CD4-positive, alpha-beta T cell treated with Interleukin-4 for 4 hours (primary cell): Measurements from ENCODE around the gene KIAA1671.

Source experiments
- DNase-seq: peaks from one replicate; pipeline ENCODE4 v3.0.0-alpha.2; 2020

KIAA1671 gene

DNA sequence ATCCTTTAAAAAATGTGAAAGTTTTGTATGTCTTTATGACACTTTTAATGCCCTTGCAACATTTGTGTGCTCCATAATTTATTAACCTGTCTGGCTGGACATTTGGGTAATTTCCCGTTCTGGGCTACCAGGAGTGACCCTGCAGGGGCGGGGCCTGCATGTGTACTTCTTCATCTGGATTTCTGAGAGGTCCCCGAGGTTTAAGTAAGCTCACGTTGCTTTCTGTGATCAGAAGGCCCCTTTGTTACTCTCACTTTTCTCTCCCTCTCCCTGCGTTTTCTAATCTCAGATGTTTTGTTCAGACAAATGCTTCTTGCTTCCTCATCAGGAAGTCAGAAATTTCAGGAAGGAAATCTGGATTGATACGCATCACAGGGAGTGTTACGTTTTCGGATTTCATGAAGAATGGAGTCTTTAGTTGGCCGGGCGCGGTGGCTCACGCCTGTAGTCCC lies 168.3 kb downstream of the KIAA1671 start:
- DNase-seq, result no peak

DNA sequence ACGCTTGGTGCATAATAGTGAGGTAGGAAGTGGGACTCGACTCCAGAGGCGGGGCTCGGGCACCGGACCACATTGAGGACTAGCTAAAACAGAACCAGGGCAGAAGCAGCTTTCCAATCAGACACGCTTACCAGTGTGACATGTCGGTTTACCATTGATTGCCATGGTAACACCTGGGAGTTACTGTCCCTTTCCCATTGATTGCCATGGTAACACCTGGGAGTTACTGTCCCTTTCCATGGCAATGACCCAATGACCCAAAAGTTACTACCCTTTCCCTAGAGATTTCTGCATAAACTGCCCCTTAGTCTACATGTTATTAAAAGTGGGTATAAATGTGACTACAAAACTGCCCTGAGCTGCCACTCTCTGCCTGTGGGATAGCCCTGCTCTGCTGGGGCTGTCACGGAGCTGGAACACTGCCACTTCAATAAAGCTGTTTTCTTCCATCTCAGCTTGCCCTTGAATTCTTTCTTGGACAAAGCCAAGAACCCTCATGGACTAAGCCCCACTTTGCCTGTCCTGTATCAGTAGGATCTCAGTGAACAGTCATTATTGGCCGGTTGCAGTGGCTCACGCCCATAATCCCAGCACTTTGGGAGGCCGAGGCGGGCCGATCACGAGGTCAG lies 169.7 kb downstream of the KIAA1671 start:
- no peak for DNase-seq

DNA sequence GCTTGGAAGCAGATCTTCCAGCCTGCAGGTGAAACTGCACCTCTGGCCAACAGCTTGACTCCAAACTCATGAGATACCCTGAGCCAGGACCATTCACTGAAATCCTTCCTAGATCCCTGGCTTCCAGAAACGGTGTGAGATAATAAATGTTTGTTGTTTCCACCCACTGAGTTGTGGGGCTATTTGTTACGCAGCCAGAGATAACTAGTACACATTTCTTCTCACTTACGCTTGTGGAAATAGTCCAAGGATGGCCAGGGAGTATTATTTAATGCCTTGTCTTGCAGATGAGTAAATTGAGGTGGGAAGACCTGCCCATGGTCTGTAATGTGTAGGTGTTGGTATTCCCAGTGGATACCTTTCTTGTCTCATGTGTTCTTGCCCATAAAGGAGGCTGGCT lies 171.2 kb downstream of the KIAA1671 start:
- no peak for DNase-seq

DNA sequence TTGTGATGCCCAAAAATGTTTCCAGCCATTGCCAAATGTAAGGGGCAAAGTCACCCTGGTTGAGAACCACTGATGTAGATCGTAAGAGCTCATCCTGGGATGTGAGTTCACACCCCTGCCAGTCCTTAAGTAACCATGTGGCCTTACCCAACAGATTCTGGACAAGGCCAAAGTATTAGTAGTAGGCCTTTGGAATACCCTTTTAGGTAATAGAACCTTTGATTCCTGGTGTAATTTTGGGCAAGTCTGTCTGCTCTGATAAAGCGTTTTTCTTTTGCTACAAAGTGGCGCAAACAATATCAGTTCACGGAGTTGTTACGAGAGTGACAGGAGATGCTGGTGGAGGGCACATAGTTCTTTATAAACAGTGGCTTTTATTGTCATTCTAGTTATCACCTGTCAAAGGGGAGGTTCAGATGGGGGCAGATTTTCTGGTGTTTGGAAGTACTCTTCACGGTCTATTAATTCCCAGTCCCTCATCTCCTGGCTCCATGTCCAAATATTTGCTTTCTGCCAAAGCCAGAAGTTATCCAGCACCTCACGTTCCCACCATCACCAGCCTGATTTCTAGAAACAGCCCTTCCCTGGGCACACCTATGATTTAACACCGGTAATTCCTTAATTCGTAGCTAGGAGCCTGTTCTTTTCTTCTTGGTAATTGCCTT lies 173.3 kb downstream of the KIAA1671 start:
- DNase-seq, result no peak

DNA sequence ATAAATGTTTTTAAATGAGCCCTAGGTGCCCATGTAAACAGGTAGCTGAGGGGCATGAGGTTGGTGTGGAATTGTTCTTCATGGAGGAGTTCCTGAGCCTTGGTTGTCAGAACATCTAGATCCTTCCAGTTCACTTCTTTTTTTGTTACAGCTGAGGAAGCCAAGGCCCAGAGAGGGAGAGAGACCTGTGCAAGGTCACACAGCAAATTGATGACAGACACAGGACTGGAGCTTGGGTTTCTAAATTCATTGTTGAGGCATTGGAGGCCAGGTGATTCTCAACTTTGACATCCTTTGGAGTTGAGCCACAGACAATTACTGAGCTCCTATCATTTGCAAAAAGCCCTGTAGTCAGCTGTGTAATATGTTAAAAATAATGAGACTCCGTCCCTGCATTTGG lies 174.0 kb downstream of the KIAA1671 start:
- no peak for DNase-seq

DNA sequence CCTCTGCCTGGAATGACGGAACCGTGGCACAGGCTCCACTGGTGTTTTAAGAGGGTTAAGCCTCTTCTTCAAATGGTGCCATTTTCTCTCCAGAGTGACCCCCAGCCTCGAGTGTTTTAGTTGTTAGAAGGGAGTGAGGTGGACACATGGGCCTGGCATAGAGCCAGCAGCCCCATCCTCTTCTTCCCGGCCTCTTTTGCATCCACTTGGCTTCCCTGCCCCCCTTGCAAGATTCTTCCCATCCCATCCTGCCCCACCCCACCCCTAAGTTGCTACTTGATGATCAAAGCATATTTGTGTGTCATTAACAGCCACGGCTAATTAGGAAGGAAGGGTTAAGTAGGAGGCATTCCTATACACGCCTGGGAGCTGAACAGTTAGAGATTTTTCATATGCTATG lies 174.8 kb downstream of the KIAA1671 start:
- DNase-seq, result no peak

DNA sequence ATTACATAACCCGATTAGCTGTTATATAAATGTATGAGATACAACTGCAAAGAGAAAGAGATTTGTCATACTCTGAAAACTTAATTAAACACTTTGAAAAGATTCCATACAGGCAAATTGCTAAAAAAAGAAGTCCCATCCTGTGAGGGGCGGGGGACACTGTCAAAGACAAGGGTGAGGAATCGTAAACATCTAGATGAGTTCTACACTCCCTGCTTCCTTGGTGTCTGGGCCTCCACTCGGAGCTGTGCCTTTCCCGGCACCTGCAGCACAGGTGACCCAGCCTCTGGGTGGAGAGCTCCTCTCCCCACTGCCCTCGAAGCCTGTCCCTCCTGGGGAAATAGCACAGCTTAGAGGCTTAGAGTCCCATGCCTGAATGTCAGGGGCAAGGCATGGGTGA lies 177.9 kb downstream of the KIAA1671 start:
- DNase-seq, result no peak

DNA sequence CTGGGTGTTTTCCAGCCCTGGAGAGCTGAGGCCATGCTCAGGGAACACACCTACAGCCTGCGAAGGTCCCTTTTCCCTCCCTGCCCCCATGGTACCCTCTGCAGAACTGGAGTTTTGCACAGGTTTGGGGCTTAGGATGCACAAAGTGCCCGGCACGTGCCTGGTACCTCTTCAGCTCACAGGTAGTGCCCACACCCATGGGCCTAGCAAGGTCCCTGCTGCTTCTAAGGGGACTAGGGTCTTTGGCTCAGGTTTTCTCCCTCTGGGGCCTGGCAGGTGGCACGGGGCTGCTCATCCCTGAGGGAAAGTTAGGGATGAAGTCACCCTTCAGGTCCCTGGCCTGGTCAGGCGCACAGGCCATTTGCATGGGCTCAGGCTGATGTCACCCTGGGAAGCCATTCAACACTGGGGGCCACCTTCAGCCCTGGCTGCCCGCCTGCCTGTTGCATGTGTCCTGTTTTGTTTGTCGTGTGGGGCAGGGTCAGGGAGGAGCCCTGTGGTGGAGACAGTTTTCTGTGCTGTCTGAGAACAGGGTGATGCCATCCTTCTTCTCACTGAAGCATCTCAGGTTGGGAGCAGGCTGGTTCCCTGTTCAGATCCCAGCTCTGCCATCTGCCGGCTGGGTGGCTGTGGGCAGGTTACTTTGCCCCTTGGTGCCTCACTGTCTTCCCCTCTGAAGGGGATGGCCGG lies 178.8 kb downstream of the KIAA1671 start:
- DNase-seq, result no peak

DNA sequence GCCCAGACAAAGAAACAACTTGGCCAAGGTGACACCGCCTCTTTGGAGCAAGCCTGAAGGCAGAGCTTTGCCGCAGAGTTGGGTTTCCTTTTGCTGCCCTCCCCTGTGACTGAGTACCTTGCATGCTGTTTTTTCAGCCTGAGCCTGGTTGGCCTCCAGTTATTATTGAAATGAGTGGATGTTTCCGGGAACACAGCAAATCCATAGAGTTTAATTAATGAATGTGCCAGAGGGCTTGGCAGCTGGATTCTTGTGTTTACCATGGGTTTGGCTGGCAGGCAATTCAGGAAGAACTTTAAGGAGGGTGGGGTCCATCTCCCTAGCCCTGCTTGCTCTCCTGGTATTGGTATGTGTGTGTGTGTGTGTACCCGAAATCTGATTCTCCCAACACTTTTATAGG lies 181.5 kb downstream of the KIAA1671 start:
- no peak for DNase-seq

DNA sequence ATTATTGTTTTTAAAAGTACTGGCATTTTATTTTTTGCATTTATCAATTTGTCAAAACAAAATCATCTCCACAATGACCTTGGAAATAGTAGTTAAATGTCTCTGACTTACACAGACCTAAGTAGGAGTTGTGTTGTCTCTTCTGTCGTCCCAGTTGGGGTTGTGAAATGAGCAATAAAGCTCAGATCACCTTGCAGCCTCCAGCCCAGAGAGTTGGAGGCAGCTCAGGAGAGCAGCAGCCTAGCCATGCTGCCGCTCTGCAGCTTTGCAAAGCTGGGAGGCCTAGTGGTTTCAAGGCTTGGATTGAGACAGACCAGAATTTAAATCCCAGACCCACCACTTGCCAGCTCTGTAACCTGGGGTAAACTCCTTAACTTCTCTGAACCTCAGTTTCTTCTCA lies 181.9 kb downstream of the KIAA1671 start:
- no peak for DNase-seq

DNA sequence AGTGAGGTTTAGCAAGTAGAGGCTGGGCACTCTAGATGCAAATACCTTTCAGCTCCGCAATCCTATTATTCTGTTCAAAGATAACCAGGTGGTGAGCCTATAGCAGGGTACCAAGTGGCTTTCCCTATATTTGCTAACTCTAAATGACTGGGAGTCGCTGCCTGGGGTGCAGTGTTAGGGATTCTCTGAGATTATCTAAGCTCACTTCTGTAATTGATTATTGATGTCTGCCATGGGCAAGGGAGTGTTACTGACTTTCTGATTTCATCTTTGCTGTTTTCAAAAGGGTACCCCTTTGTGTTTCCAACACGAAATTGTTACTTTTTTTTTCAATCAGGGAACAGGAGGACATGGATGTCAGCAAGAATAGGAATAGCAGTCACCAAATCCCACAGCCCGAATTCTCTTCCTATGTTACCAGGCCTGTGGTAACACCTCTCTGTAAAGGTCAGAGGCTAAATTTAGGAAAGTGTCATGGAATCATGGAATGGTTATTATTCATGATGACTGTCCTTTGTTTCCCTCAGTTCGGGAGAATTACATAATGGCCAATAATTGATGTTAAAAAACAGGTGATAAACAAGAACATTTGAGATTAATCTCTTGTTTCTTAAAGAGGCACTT lies 184.5 kb downstream of the KIAA1671 start:
- no peak for DNase-seq

DNA sequence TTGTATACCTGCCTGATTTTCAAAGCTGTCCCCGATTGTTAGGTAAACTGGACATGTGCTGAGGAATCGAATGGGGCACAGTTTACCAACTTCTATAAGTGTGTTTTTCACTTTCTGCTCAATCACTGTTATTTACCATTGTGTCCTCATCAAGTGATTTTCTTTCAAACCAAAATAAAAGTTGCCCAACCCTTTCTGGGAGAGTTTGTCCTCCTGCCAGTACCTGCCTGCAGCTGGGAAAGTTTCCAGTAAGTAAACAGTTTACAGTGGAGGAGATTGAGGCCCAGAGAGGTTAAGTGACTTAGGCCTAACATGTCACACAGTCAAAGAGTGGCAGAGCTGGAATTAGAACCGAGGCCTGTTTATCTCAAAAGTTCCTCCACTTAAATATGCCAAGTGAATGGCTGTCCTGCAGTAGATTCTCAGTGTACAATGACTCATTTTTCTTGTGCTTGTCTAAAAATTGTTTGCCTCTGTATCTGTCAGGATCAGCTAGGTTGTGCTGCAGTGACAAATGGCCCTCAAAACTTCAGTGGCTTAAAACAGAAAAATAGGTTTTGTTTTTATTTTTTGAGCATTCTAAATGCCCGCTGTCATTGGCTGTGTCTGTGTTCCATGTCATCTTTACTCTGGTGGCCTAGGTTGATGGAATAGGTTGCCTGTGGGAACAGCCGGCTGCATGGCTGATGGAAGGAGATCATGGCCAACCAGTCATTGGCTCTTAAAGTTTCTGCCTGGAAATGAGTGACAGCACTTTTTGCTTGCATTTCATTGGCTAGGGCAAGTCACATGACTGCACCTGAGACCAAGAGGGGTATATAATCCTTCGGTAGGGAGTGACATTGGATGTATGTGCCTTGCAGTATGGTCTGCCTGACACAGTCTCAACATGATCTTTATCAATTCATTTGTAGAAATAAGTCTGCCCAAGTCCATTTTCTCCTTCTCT lies 185.3 kb downstream of the KIAA1671 start:
- no peak for DNase-seq

DNA sequence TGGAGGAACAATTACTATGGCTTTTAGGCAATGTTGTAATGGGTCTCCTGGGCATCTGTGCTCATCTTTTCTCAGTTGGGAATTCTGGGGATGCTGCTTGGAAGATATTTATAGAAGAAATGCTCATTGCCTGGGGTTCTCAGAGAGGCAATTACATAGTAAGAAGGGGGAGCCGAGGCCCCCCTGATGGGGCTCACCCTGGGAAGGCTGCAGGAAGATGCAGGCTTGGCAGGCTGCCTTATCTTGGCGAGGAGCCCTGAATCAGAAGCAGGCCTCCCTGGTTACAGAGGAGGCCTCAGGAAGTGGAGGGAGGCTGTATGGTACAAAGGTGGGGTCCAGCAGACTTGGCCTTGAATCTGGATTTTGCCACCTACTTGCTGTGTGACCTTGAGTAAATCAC lies 186.5 kb downstream of the KIAA1671 start:
- no peak for DNase-seq

DNA sequence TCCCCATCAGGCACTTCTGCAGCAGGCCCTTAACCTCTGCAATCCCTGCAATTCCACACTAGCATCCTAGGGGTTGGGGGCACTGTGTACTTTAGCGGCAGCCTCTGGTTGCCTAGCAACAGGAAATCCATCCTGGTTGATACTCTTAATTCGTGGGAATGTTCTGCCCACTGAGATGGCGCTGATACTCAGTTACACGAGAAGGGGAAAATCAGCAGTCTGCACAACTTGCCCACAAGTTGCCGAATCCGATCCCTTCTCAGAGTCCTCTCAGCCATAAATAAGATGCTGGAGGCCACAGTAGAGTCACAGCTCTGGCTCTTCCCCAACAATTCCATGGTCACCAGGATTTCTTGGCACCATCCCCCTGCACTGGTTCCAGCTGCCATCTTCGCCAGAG lies 189.6 kb downstream of the KIAA1671 start:
- DNase-seq, result no peak

DNA sequence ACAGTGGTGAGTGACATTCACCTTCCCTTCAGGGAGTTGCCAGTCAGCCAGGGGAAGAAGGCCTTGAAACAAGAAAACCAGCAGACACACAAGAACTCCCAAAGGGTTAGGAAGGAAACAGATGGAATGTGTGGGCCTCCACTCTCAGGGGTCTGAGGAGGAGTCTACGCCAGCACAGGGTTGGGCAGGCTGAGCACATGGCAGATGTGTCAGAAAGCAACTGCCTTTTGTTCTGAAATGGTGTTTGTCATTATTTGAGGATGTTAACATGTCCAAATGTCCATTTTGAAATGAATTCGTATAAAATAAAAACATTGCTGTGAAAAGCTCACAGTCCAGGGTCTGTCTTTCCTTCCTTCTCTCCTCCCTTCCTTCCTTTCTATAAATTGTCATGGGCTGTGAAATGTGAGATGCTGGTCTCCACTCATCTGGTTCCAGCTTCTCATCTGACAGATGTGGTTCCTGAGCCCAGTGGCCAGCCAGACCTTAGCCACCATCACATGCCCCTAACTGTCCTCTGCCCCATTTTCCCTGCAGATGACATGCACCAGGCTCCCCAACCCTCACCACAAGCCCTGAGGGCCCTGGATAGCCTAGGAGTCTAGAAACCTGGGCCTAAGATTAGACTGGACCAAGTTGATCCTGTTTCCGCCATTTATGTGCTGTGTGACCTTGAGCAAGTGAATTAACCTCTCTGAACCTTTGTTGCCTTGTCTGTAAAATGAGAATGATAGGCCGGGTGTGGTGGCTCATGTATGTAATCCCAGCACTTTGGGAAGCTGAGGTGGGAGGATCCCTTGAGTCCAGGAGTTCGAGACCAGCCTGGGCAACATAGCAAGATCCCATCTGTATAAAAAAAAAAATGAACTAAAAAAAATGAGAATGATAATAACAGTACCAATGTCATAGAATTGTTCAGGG lies 190.9 kb downstream of the KIAA1671 start:
- no peak for DNase-seq

DNA sequence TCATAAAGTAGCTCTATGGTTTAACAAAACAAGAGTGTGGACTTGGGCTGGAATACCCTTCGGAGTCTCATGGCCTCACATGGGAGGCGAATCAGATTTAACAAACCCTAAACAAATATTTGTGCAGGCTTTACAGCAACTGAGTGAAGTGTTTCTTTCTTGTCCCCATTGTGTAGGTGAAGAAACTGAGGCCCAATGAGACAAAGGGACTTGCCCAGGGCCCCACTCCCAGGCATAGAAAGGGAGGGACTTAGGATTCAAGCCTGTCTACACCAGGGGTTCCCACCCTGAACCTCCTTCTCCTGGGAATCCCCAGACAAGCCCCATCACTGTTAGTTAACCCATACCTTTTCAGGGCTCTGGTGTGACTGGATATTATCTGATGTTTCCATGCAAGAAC lies 192.0 kb downstream of the KIAA1671 start:
- DNase-seq, result no peak

DNA sequence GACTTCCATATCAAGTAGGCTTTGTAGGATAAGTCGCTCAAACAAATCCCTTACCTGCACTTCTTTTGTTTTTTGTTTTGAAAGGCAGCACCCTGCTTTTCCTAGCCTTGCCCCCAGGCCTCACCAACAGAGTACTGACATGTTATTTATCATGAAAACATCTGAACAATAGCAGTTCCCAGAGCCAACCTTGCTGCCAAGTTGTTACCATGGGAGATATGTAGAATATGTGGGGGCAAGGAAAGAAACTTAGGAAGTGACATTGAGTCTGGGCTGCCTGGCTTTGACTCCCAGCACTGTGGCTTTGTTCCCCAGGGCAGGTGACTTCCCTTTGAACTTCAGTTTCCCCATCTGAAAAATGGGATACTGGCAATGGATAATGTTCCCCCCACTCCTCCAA lies 193.8 kb downstream of the KIAA1671 start:
- no peak for DNase-seq

DNA sequence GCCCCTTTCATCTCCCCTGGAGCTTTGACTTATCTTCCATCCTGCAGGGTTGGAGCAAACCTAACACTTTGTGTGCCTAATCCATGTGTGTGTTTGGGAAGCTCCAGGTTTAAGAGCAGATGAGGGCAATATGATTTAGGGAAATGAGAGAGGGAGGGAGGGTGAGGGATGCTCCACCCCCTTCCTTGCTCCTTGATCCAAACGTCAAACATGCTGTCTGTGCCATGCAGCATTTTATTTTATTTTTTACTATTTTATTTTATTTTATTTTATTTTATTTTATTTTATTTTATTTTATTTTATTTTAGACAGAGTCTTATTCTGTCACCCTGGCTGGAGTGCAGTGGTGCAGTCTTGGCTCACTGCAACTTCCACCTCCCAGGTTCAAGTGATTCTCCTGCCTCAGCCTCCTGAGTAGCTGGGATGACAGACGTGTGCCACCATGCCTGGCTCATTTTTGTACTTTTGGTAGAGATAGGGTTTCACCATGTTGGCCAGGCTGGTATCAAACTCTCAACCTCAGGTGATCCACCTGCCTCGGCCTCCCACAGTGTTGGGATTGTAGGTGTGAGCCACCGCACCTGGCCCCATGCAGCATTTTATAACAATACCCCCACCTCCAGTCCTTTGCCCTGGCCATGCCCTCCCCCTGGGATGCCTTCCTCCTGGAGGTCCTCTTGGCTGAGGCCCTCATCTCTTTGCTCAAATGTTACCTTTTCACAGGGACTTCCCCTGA lies 194.6 kb downstream of the KIAA1671 start:
- DNase-seq, result no peak

DNA sequence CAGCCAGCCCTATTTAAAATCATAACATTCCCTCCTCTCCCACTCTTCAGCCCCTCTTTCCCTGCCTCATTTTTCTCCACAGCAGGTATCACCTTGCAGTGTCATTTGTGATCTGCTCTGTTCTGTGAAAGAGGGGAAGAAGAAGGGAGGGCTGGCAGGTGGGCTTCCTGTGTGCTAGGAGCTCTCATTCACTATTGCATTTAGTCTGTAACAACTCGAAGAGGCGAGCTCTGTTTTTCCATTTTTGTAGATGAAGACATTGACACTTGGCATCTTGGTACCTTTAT lies 195.1 kb downstream of the KIAA1671 start:
- no peak for DNase-seq

DNA sequence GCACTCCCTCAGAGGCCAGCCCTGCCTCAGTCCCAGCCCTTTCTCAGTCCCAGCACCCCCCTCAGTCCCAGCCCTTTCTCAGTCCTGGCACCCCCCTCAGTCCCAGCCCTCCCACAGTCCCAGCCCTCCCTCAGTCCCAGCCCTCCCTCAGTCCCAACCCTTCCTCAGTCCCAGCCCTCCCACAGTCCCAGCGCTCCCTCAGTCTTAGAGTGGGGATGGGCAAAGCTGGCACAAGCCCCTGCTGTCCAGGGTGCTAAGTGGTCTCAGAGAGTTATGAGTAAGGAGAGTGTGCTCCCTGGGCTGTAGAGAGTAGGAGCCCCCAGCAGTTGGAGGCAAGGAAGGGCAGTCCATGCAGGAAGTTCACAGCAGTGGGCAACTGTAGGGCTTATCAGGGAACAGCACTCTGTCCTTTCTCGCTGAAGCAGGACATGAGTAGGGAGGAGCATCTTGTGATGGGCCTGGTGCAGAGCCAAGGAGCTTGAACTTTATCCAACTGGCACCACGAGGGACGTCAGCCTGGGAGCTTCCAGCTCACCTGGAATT lies 195.7 kb downstream of the KIAA1671 start:
- DNase-seq, result no peak

DNA sequence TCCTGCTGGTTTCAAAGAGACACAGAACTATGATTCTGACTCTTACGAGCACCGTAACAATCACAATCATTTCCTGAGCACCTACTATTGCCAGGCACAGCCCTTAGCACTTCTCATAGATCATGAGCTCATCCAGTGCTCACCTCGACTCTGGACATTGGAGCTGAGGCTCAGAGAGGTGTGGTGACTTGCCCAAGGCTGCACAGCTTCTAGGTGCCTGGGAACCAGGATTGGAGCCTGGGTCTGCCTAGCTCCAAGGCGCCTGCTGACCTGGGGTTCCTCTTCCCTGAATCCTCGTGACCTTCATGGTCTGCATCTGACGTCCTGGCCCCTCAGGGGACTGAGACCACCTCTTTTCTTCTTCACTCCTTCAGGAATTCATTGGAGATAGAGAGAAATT lies 196.5 kb downstream of the KIAA1671 start:
- no peak for DNase-seq
